ENCODE data around the gene CT45A1. TPM values are rescaled to one million over a fixed set of nuclear protein-coding genes. Genes with fewer than 3 reads are reported as not detected.

CT45A1 gene
- not detected in 2 replicates for total RNA-seq

GRCh38 chrX:135713183-135713689, at the start of gene CT45A1:
TSS of gene CT45A1 (plus strand) at chrX:135713639. CDS start at chrX:135718941, 5,302 bp downstream.

GRCh38 chrX:135768091-135768490, 54.7 kb downstream of the CT45A1 start, which contains the start of gene CT45A3:
TSS of gene CT45A3 (minus strand) at chrX:135768191. CDS start at chrX:135764444, 3,747 bp downstream.

Small RNAs within 50 kb of the gene (small RNA-seq; reads per million reads assigned to genes)
- not detected for gene AC240442.1

Other genes starting within 250 kb of the CT45A1 start
- 4.0 and 4.6 TPM in 2 replicates for gene INTS6L, start 193.0 kb upstream of the CT45A1 start, total RNA-seq
- not detected in 2 replicates for gene CT45A3, start 54.6 kb downstream of the CT45A1 start, total RNA-seq
- not detected in 2 replicates for gene CT45A5, start 71.9 kb downstream of the CT45A1 start, total RNA-seq
- not detected in 2 replicates for gene CT45A6, start 89.1 kb downstream of the CT45A1 start, total RNA-seq
- gene CT45A2, start 106.4 kb downstream of the CT45A1 start, total RNA-seq, result not detected in 2 replicates
- not detected in 2 replicates for gene CT45A7, start 123.6 kb downstream of the CT45A1 start, total RNA-seq
- gene CT45A8, start 140.9 kb downstream of the CT45A1 start, total RNA-seq, result not detected in 2 replicates
- not detected in 2 replicates for gene CT45A9, start 158.2 kb downstream of the CT45A1 start, total RNA-seq
- gene CT45A10, start 179.8 kb downstream of the CT45A1 start, total RNA-seq, result not detected in 2 replicates
- gene SAGE1, start 180.1 kb downstream of the CT45A1 start, total RNA-seq, result not detected in 2 replicates

All from articular chondrocyte of knee joint (primary cell).